GF-D8 (cell line): ENCODE data around the gene ZNF341.
"Not testable (repeated sequence)": the region's sequence is repeated elsewhere in the genome, so short reads cannot be mapped to it uniquely, and the experiment has no call there.

Source experiments
- DNase-seq: peaks from one replicate; lab custom pipeline; 2025; lab: John Stamatoyannopoulos, UW

Gene ZNF341

DNA sequence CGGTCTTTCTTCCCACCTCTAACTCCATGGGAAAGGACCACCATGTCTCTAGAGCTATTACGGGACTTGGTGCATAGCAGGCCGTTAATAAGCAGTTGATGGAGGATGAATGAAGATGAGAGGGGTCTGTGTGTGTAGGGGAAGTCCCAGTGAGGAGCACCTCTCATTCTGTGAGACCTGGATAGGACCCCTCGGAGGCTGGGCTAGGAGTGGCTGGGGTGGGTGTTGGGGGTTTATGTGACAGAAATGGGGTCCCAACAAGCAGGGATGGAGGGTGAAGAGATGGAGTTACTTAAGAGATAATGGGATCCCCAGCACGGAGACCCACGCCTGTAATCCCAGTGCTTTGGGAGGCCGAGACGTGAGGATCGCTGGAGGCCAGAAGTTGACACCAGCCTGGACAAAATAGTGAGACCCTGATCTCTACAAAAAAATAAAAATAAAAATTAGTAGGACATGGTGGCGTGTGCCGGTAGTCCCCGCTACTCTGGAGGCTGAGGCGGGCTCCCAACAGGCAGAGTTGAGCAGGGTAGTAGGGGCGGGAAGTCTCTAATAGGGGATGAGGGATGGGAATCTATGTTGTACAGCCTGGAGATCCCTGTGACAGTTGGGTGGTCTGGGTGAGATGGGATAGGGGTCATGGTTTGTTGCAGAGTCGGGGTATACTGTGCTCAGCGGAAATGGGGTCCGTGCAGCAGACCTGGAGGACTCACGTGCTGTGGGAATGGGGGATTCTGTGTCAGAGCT lies 677 bp upstream of the ZNF341 start:
- no peak for DNase-seq

DNA sequence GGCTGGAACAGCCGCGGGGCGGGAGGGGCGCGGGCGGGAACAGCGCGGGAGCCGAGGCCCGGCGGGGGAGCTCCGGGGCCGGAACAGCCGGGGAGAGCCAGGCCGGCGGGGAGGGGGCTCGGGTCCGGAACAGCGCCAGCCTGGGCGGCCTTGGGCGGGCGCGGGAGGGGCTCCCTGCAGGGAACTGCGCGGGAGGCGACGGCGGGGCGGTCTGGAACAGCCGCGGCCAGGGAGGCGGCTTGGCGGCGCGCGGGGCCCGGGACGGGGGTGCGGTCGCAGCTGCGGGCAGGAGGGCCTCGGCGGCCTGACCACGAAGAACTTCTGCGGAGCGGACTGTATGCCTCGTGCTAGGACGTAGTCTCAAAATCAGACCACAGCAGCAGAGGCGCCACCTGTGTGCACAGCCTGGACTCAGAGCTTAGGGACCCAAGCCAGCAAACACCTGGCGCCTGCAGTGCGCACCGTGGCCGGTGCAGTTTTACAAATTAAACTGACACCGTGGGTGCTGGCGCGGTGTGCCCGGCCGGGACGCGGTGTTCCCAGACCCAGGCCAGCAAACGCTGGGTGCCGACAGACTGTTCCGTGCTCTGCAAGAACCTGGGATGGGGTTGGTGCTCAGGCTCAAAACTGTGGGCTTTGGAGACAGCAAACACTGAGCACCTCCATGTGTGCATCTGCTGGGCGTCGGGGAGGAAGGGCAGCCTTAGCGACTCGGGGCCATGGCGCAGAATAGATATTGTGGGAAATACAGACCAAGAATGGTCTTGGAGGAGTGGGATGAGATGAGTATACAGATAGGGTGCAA lies 572 bp downstream of the ZNF341 start:
- peak; percentile 77 for DNase-seq

DNA sequence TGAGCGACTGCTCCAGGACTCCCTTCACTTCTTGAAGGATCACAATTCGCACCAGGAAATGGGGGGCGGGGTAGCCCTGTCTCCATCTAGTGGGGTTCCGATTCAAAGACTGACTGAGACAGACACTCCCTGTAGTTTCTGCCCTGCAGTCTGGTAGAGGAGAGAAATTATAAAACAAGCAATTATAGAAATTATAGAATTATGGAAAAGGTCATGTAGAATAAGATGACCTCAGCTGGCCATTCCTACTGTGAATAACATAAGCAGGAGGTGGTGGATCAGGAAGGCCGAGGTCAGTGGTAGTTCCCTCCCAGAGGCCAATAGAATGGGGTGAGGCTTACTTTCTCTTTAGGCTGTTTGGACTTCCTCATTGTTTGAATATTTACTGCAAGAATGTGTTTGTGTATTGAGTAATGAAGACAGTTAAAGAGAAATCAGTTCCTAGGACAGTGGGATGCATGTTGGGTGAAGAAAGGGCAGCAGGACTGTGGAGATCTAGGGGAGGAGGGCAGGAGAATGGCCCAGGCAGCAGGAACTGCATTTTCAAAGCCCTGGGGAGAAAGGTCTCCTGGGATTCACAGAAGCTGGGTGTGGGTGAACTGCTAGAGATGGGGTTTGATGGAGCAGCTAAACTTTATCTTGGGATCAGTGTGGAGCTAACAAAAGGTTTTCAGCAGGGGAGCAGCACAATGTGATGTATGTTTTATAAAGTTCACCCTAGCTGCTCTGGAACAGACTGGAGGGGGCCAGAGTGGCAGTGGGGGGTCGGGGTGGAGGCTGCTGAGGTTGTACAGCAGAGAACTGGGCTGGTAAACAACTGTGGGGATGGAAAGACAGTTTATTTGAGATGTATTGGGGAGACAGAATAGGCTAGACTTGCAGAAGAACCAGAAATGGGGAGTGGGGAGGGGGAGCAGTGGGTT lies 2.1 kb downstream of the ZNF341 start:
- DNase-seq, result peak; percentile 52

DNA sequence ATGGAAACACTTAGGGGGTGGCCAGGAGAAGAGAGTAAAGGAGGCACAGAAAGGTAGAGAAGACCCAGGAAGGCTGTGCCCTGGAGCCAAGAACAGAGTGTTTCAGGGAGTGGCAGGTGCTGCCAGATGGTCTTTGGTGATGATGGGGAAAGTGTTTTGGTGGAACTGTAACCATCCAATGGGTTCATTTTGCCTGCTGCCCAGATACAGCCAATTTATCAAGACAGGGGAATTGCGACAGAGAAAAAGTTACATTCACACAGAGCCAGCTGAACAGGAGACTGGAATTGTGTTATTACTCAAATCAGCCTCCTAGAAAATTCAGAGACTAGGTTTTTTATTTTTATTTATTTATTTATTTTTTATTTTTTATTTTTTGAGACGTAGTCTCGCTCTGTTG lies 5.2 kb downstream of the ZNF341 start:
- DNase-seq, result no peak

DNA sequence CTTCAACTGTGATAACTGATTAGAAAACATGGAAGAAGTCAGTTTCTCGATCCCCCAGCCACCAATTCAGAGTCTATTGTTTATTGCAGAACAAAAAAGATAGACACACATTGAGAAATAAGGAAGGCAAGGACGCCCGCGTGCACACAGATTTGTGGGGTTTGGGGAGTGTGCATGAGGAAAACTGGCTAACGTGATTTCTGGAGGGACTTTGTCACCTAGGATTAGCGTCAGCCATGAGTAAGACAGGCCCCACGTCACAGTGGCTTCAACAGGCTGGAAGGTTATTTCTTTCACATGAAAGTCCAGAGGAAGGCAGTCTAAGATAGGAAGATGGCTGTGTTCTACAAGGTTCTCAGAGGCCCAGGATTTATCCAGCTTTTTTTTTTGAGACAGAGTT lies 7.7 kb downstream of the ZNF341 start:
- DNase-seq, result no peak

DNA sequence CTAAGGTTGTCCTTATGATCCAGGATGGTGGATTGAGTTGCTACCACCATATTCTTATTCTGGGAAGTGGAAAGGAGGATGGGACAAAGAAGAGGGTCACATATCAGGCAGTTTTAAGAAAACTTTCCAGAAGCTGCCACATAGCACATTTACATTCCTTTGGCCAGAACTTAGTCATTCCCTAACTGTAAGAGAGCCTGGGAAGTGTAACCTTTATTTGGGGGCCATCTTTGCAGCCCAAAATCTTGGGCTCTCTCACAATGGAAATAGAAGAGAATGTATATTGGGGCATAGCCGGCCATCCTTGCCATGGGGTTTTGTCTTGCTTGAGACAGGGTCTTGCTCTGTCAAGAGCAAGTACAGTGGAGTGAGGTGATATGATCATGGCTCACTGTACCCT lies 8.4 kb downstream of the ZNF341 start:
- no peak for DNase-seq

DNA sequence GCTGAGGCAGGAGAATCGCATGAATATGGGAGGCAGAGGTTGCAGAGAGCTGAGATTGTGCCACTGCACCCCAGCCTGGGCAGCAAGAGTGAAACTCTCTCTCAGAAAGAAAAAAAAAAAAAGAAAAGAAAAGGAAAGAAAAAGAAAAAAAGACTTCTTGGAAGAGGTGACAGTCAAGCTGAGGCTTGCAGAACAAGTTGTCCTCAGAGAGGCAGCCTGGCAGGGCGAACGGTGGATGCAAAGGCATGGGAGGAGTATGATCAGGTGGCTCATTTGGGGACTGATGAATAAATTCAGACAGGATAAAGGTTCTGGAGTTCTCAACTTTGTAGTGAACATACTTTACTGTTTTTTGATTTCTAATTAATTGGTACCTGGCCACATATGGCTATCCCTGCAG lies 12.4 kb downstream of the ZNF341 start:
- DNase-seq, result no peak

DNA sequence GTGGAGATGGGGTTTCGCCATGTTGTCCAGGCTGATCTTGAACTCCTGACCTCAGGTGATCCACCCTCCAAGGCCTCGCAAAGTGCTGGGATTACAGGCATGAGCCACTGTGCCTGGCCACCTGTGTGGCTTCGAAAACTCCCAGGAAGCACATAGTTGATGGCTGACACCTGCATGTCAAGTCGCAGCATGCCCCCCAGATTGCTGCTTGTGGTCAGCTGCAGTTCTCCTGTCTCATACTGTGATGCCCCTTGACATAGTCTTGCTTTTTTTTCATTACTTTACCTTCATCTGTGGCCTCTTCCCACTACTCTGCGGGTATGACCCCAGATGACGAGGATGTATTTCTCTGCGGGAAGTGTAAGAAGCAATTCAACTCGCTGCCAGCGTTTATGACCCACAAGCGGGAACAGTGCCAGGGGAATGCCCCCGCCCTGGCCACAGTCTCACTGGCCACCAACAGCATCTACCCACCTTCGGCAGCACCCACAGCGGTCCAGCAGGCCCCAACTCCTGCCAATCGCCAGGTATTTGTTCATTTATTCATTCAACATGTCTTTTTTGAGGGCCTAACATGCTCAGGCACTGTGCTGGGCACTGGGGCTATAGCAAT lies 13.1 kb downstream of the ZNF341 start:
- no peak for DNase-seq

DNA sequence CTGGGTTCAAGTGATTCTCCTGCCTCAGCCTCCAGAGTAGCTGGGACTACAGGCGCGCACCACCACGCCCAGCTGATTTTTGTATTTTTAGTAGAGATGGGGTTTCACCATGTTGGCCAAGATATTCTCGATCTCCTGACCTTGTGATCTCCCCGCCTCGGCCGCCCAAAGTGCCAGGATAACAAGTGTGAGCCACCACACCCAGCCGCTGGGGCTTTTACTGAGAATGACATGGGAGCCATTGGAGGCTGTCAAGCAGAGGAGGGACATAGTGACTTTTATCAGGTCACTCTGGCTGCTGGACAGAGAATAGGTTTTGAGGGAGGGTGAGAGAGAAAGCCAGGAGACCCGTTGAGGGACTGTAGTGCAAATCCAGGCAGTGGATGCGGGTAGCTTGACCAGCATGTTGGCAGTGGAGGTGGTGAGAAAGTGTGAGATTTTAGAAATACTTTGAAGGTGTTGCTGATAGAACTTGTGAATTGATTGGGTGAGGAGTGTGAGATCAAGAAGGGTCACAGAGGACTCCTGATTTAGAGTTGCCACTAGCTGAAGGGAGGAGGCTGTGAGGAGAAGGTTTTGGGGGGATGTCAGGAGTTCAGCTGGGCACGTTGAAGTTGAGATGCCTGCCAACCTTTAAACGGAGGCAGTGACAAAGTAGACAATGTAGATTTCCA lies 14.7 kb downstream of the ZNF341 start:
- DNase-seq, result no peak

DNA sequence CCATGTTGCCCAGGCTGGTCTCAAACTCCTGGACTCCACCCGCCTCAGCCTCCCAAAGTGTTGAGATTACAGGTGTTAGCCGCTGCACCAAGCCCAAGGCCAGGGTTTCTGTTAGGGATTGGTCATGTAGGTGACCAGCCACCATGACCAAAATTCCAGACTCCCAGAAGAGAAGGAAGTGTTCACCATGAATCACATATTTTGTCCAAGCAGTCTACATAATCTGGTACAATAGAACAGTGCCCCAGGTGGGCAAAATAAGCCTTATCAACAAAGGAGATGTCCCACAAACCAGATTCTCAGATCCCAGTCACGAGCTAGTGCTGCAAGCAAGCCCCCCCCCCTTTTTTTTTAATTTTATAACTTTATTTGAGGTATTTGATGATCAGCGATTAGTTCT lies 20.0 kb downstream of the ZNF341 start:
- no peak for DNase-seq

DNA sequence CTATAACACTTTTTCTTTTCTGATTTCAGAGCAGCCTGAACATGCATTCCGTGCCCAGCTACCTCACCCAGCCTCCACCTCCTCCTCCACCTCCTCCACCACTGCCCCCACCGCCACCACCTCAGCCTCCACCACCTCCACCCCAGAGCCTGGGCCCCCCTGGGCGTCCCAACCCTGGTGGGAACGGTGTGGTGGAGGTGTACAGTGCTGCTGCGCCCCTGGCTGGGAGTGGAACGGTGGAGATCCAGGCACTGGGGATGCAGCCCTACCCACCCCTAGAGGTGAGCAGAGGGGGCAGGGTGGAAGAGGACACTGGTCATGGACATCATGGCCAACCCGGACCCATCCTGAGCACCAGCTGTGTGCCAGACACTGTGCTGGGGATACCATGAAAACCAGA lies 21.3 kb downstream of the ZNF341 start:
- DNase-seq, result no peak

DNA sequence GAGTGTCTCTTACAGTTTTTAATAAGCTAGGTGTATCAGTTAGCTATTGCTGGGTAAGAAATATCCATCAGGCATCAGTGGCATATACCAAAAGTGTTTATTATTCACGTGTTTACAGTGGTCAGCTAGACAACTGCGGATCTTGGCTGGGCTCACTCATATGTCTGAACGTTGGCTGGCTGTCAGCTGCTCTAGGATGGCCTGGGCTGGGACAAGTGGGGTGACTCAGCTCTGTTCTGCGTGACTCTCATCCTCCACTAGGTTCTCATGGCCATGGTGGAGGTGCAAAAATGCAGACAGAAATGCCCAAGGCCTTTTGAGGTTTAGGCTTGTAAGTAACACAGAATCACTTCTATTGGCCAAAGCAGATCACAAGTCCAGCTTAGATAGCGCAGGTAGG lies 22.0 kb downstream of the ZNF341 start:
- DNase-seq, result no peak

DNA sequence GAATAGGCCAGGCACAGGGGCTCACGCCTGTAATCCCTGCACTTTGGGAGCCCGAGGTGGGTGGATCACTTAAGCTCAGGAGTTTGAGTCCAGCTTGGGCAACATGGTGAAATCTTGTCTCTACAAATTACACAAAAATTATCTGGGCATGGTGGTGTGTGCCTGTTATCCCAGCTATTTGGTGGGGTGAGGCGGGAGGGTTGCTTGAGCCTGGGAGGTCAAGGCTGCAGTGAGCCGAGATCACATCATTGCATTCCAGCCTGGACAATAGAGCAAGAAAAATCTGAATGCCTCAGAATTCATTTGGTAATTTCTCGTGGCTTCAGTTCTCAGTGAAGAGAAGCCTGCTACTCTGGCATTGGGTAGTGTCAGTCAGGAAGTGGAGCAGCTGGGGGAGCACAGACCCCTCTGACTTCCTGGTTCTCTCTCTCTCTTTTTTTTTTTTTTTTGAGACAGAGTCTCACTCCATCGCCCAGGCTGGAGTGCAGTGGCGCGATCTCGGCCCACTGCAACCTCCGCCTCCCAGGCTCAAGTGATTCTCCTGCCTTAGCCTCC lies 24.2 kb downstream of the ZNF341 start:
- DNase-seq, result not testable (repeated sequence)

DNA sequence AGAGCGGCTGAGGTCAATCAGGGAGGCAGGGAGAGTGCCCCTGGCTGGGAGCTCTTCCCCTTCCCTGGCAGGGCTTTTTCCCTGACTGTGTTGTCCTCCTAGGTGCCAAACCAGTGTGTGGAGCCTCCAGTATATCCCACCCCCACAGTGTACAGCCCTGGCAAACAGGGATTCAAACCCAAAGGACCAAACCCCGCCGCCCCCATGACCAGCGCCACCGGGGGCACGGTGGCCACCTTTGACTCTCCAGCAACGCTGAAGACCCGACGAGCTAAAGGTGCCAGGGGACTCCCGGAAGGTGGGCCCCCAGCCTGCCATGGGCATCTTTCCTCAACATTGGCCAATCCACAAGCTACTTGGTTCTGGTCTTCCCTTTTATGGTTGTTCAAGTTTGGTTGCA lies 25.2 kb downstream of the ZNF341 start:
- DNase-seq, result no peak

DNA sequence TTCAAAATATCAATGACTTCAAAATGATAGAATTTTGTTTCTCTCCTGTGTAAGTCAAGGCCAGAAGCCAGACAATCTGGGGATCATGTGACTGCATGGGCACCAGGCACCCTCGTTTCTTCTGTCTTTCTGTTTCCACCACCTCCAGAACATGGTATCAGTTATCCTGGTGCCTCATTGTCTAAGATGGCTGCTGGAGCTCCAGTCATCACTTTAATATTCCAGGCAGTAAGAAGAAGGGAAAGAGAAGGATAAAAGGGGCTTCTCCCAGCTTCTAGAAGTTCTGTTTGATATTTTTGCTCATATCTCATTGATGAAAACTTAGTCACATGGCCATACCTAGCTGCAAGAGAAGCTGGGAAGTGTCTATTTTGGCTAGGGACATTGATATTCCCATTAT lies 25.7 kb downstream of the ZNF341 start:
- no peak for DNase-seq

DNA sequence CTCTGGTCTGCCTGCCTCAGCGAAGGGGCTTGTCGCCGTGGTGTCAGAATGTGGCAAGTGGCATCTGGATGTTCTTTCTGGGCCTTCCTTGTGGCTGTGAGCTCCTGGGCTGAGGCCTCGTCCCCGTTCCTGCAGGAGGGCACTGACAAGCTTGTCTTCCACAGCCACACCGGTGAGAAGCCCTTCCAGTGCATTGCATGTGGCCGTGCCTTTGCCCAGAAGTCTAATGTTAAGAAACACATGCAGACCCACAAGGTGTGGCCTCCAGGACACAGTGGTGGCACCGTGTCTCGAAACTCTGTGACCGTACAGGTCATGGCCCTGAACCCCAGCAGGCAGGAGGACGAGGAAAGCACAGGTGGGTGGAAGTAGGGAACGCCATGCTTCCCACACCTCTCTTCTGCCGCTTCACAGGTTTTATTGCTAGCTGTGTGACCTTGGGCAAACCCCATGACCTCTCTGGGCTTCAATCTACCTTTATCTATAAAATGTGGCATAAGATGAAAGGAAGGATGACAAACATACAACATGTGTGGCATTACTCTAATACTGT lies 30.0 kb downstream of the ZNF341 start:
- no peak for DNase-seq

DNA sequence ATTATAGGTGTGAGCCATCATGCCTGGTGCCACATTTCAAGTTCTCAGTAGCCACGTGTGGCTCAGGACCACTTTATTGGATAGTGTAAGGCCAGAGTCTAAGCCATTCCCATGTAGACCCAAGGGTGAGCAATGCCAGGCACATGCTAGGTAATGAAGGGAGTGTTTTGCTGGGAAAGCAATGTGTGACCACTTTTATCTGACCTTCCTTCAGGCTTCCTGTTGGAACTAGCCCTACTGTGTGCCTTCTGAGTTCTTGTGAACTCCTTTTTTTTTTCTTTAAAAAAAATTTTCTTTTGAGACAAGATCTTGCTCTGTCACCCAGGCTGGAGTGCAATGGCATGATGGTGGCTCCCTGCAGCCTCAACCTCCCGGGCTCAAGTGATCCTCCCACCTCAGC lies 33.3 kb downstream of the ZNF341 start:
- no peak for DNase-seq

DNA sequence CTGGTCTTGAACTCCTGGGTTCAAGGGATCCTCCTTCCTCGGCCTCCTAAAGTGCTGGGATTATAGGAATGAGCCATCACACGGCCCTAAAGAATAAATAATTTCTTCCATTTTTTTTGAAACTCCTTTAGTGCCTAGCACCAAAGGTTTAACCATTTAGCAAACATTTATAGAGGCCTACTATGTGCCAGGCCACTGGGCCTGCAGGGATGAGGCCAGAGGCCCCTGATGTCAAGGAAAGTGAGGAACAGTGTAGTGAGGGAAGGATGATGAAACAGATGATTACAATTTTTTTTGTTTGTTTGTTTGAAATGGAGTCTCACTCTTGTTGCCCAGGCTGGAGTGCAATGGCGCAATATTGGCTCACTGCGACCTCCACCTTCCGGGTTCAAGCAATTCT lies 33.8 kb downstream of the ZNF341 start:
- DNase-seq, result no peak

DNA sequence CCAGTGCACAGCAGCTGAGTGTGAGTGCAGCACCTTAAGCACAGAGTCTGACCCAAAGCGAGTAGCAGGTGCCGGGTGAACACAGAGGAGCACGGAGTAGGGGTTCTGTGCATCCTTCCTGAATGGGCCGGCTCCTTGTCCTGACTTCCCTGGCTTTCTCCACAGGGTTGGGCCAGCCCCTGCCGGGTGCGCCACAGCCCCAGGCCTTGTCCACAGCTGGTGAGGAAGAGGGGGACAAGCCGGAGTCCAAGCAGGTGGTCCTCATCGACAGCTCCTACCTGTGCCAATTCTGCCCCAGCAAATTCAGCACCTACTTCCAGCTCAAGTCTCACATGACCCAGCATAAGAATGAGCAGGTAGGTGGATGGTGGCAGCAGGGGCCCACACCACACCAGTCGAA lies 34.9 kb downstream of the ZNF341 start:
- no peak for DNase-seq

DNA sequence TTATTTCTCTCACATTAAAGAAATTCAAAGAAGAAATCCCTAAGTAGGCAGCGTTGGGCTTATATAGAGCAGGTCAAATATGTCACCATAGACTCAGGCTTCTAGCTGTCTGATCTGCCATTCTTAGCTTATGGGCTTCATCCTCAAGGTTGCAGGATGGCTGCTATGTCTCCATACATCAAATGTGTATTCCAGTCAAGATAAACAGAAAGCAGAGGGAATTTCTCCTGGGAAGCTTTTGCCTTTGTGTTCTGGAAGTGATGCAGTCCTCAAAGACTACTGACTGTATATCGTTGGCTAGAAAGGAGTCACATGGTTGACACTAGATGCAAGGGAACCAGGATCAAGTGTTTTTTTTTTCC lies 36.0 kb downstream of the ZNF341 start:
- no peak for DNase-seq

DNA sequence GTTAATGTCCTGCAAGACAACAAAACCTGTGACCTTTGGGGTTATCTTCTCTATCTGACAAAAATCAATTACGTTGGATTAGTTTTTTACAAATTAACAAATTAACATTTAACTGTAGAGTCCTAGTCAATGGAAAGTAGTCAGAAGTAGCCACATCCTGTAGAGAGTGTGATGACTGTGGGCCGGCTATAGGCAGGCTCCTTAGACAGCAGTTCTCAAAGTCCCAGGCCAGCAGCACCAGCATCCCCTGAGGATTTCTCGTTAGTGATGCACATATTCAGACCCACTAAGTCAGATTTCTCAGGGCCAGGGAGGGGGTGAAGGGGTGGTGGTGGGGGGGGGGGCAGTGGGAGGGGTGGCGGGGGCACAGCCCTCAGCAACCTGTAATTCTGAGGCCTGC lies 37.2 kb downstream of the ZNF341 start:
- no peak for DNase-seq
